WI38 (cell line): ENCODE results near the gene FBXL4.
"Not testable (repeated sequence)": the region's sequence is repeated elsewhere in the genome, so short reads cannot be mapped to it uniquely, and the experiment has no call there.

Experiments
- H3K4me3 ChIP-seq: 2 replicates; pipeline ENCODE4 v1.5.1; 2011; ENCODE audit warnings: low read depth, mild to moderate bottlenecking, control low read depth, low read length
- TF ChIP-seq, protein P1 (sequence below): IDR thresholded peaks from 2 replicates; pipeline ENCODE4 v1.5.1; 2012; ENCODE audit warnings: low read depth, mild to moderate bottlenecking, control low read depth, low read length

The FBXL4 gene

DNA sequence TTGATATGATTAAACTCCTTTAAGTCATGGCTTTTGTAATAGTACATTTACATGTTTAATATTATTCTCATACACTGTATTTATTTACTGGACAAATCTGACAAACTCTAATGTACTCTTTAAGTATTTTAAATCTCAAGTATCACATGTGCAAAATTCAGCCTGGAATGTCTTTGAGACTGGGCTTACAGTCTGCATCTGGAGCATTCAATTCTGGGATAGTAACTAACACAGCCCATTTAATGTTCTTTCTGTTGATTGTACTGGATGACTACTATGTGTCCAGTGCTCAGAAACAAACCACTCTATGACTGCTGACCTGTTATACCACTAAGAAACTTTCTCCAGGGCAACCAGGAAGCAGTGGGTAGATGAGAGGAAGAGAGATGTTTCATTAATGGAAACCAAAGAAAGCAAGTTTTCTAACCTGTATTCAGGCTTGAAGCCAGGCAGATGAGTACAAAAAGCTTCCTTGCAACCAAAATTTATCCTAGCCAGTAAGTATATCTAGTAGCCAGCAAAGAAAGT, 26.8 kb downstream of the FBXL4 start:
- no peak overlapping the region for H3K4me3 ChIP-seq
- TF ChIP-seq, protein P1, sequence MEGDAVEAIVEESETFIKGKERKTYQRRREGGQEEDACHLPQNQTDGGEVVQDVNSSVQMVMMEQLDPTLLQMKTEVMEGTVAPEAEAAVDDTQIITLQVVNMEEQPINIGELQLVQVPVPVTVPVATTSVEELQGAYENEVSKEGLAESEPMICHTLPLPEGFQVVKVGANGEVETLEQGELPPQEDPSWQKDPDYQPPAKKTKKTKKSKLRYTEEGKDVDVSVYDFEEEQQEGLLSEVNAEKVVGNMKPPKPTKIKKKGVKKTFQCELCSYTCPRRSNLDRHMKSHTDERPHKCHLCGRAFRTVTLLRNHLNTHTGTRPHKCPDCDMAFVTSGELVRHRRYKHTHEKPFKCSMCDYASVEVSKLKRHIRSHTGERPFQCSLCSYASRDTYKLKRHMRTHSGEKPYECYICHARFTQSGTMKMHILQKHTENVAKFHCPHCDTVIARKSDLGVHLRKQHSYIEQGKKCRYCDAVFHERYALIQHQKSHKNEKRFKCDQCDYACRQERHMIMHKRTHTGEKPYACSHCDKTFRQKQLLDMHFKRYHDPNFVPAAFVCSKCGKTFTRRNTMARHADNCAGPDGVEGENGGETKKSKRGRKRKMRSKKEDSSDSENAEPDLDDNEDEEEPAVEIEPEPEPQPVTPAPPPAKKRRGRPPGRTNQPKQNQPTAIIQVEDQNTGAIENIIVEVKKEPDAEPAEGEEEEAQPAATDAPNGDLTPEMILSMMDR: no peak

- not testable (repeated sequence) for H3K4me3 ChIP-seq
These were observed 36.8 kb downstream of the FBXL4 start for GRCh38 chr6:98910946-98911345.

GRCh38 chr6:98909236-98909635, 38.5 kb downstream of the FBXL4 start:
- TF ChIP-seq, protein P1: no peak

DNA sequence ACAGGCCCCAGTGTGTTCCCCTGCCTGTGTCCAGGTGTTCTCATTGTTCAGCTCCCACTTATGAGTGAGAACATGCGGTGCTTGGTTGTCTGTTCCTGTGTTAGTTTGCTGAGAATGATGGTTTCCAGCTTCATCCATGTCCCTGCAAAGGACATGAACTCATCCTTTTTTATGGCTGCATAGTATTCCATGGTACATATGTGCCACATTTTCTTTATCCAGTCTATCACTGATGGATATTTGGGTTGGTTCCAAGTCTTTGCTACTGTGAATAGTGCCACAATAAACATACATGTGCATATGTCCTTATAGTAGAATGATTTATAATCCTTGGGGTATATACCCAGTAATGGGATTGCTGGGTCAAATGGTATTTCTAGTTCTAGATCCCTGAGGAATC, 41.4 kb downstream of the FBXL4 start:
- H3K4me3 ChIP-seq: not testable (repeated sequence)

More at GRCh38 chr6:98909236-98909635, 38.5 kb downstream of the FBXL4 start:
- H3K4me3 ChIP-seq: no peak overlapping the region

DNA sequence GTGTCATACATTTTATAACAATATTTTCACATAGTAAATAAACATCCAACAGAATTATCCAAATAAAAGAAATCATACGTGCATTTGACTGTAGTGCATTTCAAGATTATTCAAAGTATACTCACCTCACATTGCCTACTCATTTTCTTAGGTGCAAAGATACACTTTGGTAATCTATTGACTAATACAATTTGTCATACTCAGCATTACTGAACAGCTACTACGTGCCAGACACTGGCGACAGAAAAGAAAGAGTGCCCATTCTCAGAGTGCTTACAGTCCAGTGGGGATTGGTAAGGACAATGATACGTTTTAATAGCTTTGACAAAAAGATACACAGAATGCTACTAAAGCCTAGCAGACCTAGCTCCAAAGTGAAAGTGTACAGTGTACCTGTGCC, 42.0 kb downstream of the FBXL4 start:
- H3K4me3 ChIP-seq: no peak overlapping the region
- TF ChIP-seq, protein P1: no peak

DNA sequence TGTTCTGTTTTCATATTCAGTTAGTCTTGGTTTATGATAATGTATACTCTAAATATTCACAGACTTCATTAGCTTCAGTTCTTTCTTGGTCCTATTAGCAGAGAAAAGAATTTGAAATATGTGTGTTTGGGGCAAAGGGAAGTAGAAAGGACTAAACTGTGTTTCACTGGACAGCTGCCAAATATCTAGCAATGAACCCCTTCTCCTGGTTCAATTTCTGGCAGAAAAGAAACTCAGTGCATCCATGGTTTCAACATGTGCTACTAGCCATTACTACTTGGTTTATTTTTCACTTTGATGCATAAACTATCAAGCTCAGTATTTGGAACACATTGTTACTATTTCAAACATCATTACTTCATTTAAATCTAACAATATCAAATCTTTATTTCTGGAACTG, 43.6 kb downstream of the FBXL4 start:
- no peak overlapping the region for H3K4me3 ChIP-seq
- TF ChIP-seq, protein P1: no peak

DNA sequence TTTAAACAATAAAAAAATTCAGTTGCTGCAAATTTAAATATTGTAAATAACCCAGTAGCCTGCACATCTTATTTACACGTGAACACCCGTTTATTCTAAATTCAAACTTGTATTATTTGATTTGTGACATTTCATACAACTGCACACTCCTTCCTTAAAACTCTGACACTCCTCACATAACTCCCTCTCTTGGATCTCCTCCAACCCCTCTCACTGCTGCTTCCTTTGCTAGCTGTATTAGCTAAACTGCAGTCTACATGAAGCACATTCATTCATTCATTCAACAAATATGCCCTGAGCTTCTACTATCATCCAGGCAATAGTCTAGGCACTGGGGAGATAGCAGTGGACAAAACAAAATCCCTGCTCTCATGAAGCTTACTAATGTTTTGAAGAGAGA, 47.0 kb downstream of the FBXL4 start:
- H3K4me3 ChIP-seq: no peak overlapping the region
- TF ChIP-seq, protein P1: no peak

DNA sequence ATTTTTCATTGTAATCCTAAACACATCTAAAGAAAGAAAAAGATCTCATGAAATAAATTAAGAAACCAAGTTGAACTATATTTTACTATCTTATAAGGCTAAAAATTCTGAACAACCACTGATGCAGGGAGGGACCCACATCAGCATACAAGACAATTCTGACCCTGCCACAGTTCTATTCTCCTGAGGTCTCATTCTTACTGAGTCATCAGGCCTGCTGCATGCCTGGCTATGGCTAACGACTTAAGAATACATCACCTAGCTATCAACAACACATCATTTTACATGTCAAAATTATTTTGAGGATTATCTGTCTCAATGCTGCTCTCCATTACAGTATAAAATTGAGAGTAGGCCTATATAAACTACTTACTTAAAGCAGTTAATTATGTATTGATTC, 52.9 kb downstream of the FBXL4 start:
- H3K4me3 ChIP-seq: no peak overlapping the region
- TF ChIP-seq, protein P1: no peak
